AG08395 (cell line): ENCODE data around the gene DDIT3.

Source experiments
- DNase-seq: peaks from one replicate; pipeline ENCODE4 v3.0.0; 2012; ENCODE audit warnings: mixed read lengths, low spot score

DDIT3 gene

DNA sequence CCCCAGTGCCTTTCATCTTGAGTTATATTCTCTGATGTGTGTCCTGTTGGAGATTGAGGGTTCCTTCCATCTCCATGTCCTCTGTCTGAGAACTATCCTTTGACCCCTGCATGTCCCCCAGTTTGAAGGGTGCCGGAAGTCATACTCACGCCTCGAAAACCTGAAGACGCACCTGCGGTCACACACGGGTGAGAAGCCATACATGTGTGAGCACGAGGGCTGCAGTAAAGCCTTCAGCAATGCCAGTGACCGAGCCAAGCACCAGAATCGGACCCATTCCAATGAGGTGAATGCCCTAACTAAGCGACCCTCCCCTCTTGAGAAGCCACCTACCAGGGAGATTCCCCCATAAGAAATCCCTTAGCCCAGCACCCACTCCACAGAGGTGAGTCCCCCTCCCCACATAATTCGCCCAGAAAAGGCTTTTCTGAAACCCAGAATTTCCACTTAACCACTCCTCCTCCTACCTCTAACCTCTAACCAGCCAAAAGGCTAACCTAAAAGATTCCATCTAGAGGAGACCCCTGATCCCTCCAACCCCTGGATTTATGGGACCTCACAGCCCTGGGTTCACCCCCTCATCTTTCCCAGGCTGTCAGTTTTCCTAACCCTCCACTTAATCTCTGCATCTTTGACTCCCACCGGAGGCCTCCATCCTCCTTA lies 53.0 kb downstream of the DDIT3 start:
- DNase-seq = no peak
